HepG2 (cell line): ENCODE data around the gene GSK3A. TPM values are rescaled to one million over a fixed set of nuclear protein-coding genes. Genes with fewer than 3 reads are reported as not detected.

Experiments used
- ATAC-seq: fragments of 200-7000 bp; cut with Tn5 transposase; 3 replicates; pipeline ENCODE4 v1.9.1; 2020; ENCODE audit warnings: mild to moderate bottlenecking, moderate library complexity
- BruUV-seq: library from RNA; stranded (reverse); fragments of 400-500 nt; replicated peaks from 2 replicates; lab custom pipeline; 2021; lab: Mats Ljungman, UMichigan
- CTCF ChIA-PET: fragments of 300-600 bp; formaldehyde crosslinking; extraction: SDS; loops from one replicate; lab custom pipeline; 2021; ENCODE audit warnings: low total read pairs, inconsistent platforms, low intra/inter-chr PET ratio; lab: Yijun Ruan, JAX
- POLR2A ChIA-PET: fragments of 350-600 bp; sonication (Branson Sonifier 250); formaldehyde crosslinking; loops from one replicate; lab custom pipeline; 2020; ENCODE audit warnings: antibody characterized with exemption, inconsistent platforms; lab: Yijun Ruan, JAX
- DNase-seq: peaks from one replicate; pipeline ENCODE4 v3.0.0-alpha.2; 2015; ENCODE audit warnings: low spot score
- FAIRE-seq: peaks from 3 replicates; lab custom pipeline; 2011; peaks lifted over from hg19 to GRCh38; lab: Jason Lieb, UNC
- H2AFZ ChIP-seq: one replicate; pipeline ENCODE4 v1.6.1; 2011; ENCODE audit warnings: low read length, inconsistent platforms
- H3K27ac ChIP-seq: fragments of 300-600 bp; 3 replicates; pipeline ENCODE4 v1.8.0; 2011; ENCODE audit warnings: mixed run types, mild to moderate bottlenecking, mixed read lengths, low read length, inconsistent platforms; ENCODE audit not compliant: insufficient read depth; ENCODE audit errors: extremely low read length
- H3K27me3 ChIP-seq, 2 experiments: fragments of 200-600 bp in 1 of 2; 2 replicates in 1 of 2; 3 replicates in 1 of 2; pipeline versions ENCODE4 v1.6.0 to v1.8.0; 2011; ENCODE audit warnings: low read length in 2 of 2, mild to moderate bottlenecking in 2 of 2, moderate library complexity in 2 of 2, inconsistent platforms in 1 of 2; ENCODE audit not compliant: insufficient read depth in 2 of 2, control insufficient read depth in 1 of 2
- H3K36me3 ChIP-seq, 2 experiments: fragments of 200-600 bp in 1 of 2; replicated peaks in 1 of 2; 2 replicates in 1 of 2; 3 replicates in 1 of 2; pipeline versions ENCODE4 v1.5.1 to v1.8.0; 2011; ENCODE audit warnings: low read length in 2 of 2, inconsistent platforms in 1 of 2; ENCODE audit not compliant: insufficient read depth in 2 of 2, control insufficient read depth in 1 of 2
- H3K4me1 ChIP-seq: 2 replicates; pipeline ENCODE4 v1.5.1; 2012; ENCODE audit warnings: low read length, inconsistent platforms; ENCODE audit not compliant: insufficient read depth
- H3K4me2 ChIP-seq: 2 replicates; pipeline ENCODE4 v1.6.0; 2011; ENCODE audit warnings: low read depth, low read length, inconsistent platforms
- H3K4me3 ChIP-seq, 3 experiments: fragments of 200-600 bp in 1 of 3; sonication (generic), shearing (Covaris generic) in 1 of 3; replicated peaks in 1 of 3; 2 replicates each; pipeline ENCODE4 v1.5.1; 2011 to 2016; ENCODE audit warnings: low read length in 3 of 3, inconsistent platforms in 2 of 3, low read depth in 2 of 3, mild to moderate bottlenecking in 2 of 3, control low read depth in 1 of 3, mixed read lengths in 1 of 3; ENCODE audit not compliant: insufficient read depth in 1 of 3
- H3K79me2 ChIP-seq: one replicate; pipeline ENCODE4 v1.6.1; 2011; ENCODE audit warnings: low read length, inconsistent platforms; ENCODE audit not compliant: insufficient read depth
- H3K9ac ChIP-seq: 2 replicates; pipeline ENCODE4 v1.6.0; 2011; ENCODE audit warnings: mild to moderate bottlenecking, low read depth, low read length, inconsistent platforms; ENCODE audit not compliant: insufficient read depth
- H3K9me3 ChIP-seq: 2 replicates; pipeline ENCODE4 v1.5.1; 2012; ENCODE audit warnings: mild to moderate bottlenecking, low read length
- H4K20me1 ChIP-seq: 2 replicates; pipeline ENCODE4 v1.6.0; 2011; ENCODE audit warnings: inconsistent platforms, mild to moderate bottlenecking, low read length, moderate library complexity; ENCODE audit not compliant: insufficient read depth
- ADNP ChIP-seq: sonication (generic); formaldehyde crosslinking; IDR thresholded peaks from 2 replicates; pipeline ENCODE4 v1.4.0; 2020; ENCODE audit warnings: missing genetic modification reagents
- FOXO4 ChIP-seq: sonication (generic); formaldehyde crosslinking; conservative IDR thresholded peaks from 2 replicates; pipeline ENCODE4 v1.8.1; 2023; ENCODE audit warnings: missing genetic modification reagents
- HMGA1 ChIP-seq: sonication (generic); formaldehyde crosslinking; conservative IDR thresholded peaks from 2 replicates; pipeline ENCODE4 v1.4.0; 2020; ENCODE audit warnings: missing genetic modification reagents
- HOXA7 ChIP-seq: sonication (generic); formaldehyde crosslinking; IDR thresholded peaks from 2 replicates; pipeline ENCODE4 v1.8.1; 2022; ENCODE audit warnings: mild to moderate bottlenecking, missing genetic modification reagents, moderate library complexity
- HOXD1 ChIP-seq: sonication (generic); formaldehyde crosslinking; IDR thresholded peaks from 2 replicates; pipeline ENCODE4 v1.5.0; 2020; ENCODE audit warnings: missing genetic modification reagents
- MZF1 ChIP-seq: sonication (generic); formaldehyde crosslinking; IDR thresholded peaks from 2 replicates; pipeline ENCODE4 v1.8.1; 2023; ENCODE audit warnings: mild to moderate bottlenecking, missing genetic modification reagents, borderline replicate concordance
- RELA ChIP-seq: sonication (generic); formaldehyde crosslinking; IDR thresholded peaks from 2 replicates; pipeline ENCODE4 v1.4.0; 2020; ENCODE audit warnings: missing genetic modification reagents
- SIN3B ChIP-seq: fragments of 150-350 bp; IDR thresholded peaks from 2 replicates; pipeline ENCODE4 v1.6.1; 2014; ENCODE audit warnings: low read length
- ZBTB3 ChIP-seq: sonication (generic); formaldehyde crosslinking; IDR thresholded peaks from 2 replicates; pipeline ENCODE4 v1.4.0; 2020; ENCODE audit warnings: low read depth, mild to moderate bottlenecking, moderate library complexity, missing genetic modification reagents, borderline replicate concordance
- ZNF20 ChIP-seq: sonication (generic); formaldehyde crosslinking; IDR thresholded peaks from 2 replicates; pipeline ENCODE4 v1.4.0; 2020; ENCODE audit warnings: mild to moderate bottlenecking, moderate library complexity, missing genetic modification reagents
- ZNF512 ChIP-seq: sonication (generic); formaldehyde crosslinking; IDR thresholded peaks from 2 replicates; pipeline ENCODE4 v1.4.0; 2020; ENCODE audit warnings: mild to moderate bottlenecking, missing genetic modification reagents
- ZNF572 ChIP-seq: sonication (generic); formaldehyde crosslinking; IDR thresholded peaks from 2 replicates; pipeline ENCODE4 v1.5.1; 2020; ENCODE audit warnings: mild to moderate bottlenecking, missing genetic modification reagents
- ZSCAN20 ChIP-seq: sonication (generic); formaldehyde crosslinking; IDR thresholded peaks from 2 replicates; pipeline ENCODE4 v1.4.0; 2020; ENCODE audit warnings: missing genetic modification reagents, mild to moderate bottlenecking, borderline replicate concordance
- WGBS: methylation state at CpG from one replicate; pipeline ENCODE4 v1.1.6; 2017; ENCODE audit warnings: low lambda C conversion rate; 5-methylcytosine and 5-hydroxymethylcytosine counted together
- in situ Hi-C: cut with HindIII; loops from 2 replicates; pipeline ENCODE4 v1.10.0; 2017; ENCODE audit warnings: low pct_unique_long_range_greater_than_20kb; ENCODE audit not compliant: extremely low pct_ligation_motif_present
- intact Hi-C: fragments of 100-400 bp; cut with micrococcal nuclease; formaldehyde crosslinking; loops from one replicate; pipeline ENCODE4 v1.10.0; 2022; ENCODE audit not compliant: unreplicated experiment
- polyA plus RNA-seq, 8 experiments: library from polyadenylated mRNA; depleted of rRNA in 3 of 8; stranded (reverse) in 7 of 8; unstranded in 1 of 8; fragments of >200 nt; fragmentation: Illumina TruSeq in 4 of 8; extraction: Trizol in 4 of 8; gene quantifications; 2 replicates each; pipeline versions ENCODE4 v1.2.1 to v1.2.3, GENCODE V29; 2011 to 2016; ENCODE audit warnings: low read depth in 4 of 8, missing spikeins in 1 of 8, mixed read lengths in 1 of 8; ENCODE audit not compliant: insufficient read depth in 1 of 8
- total RNA-seq, 5 experiments: library from RNA; depleted of rRNA; stranded (reverse); fragments of >200 nt; fragmentation: Illumina TruSeq; extraction: Trizol; gene quantifications; 2 replicates each; pipeline ENCODE4 v1.2.3, GENCODE V29; 2016; ENCODE audit warnings: low read depth in 1 of 5

GSK3A gene
- total and polyA plus RNA-seq, 2 of the 13 experiments (the other 11 are each of a cell fraction or from before 2014, with no cell fraction given) = 16.9 to 52.5 TPM

GRCh38 chr19:42191330-42191729 is 51.1 kb downstream of the GSK3A start:
- peaks cover 5 to 19% of the 10 kb centered on the region in 2 experiments; a peak in 3 of 5 replicates for H3K27me3 ChIP-seq
- FAIRE-seq (no peak), DNase-seq (no peak), ATAC-seq (no peak)
- in situ Hi-C loops (no loop called here), intact Hi-C loops (no loop called here)
- H4K20me1 ChIP-seq = no peaks in the 10 kb centered on the region
- no peak overlapping the region for H2AFZ ChIP-seq
- H3K79me2 ChIP-seq = no peaks in the 10 kb centered on the region
- no TSS peak for BruUV-seq
- 41% methylated on average over 1 of the region's 1 CpG for WGBS
- TF ChIP-seq ZNF20 (CRISPR knock-in tag) (no peak), MZF1 (CRISPR knock-in tag) (no peak)
- H3K36me3 ChIP-seq = no peaks in the 10 kb centered on the region
- H3K9ac ChIP-seq = no peak overlapping the region
- ChIA-PET POLR2A (interaction anchor here (1.2 kb wide), 1 partner anchor 25 kb away, joined by 3 read pairs; no protein-coding TSS in a partner anchor), CTCF (no interaction called here)
- no peak overlapping the region for H3K4me3 ChIP-seq
- peaks cover 9% of the 10 kb centered on the region; the same call in 1 of the 2 replicates for H3K4me1 ChIP-seq
- no peak overlapping the region for H3K27ac ChIP-seq
- no peak overlapping the region for H3K4me2 ChIP-seq
- H3K9me3 ChIP-seq = peaks cover 4% of the 10 kb centered on the region; the same call in 1 of the 2 replicates

GRCh38 chr19:42189133-42189532 is 53.3 kb downstream of the GSK3A start:
- POLR2A ChIA-PET = no interaction called here
- Histone ChIP-seq H4K20me1 (no peaks in the 10 kb centered on the region), H3K4me3 (no peak overlapping the region), H2AFZ (no peak overlapping the region), H3K27me3 (peaks cover 5 to 30% of the 10 kb centered on the region in 2 experiments; a peak in 4 of 5 replicates), H3K9me3 (peaks cover 4% of the 10 kb centered on the region; the same call in 1 of the 2 replicates), H3K4me1 (peaks cover 9% of the 10 kb centered on the region; the same call in 1 of the 2 replicates), H3K4me2 (no peak overlapping the region), H3K27ac (no peak overlapping the region), H3K36me3 (no peaks in the 10 kb centered on the region), H3K79me2 (no peaks in the 10 kb centered on the region), H3K9ac (no peak overlapping the region)
- WGBS = 40% methylated on average over 3 of the region's 3 CpGs
- intact Hi-C loops = no loop called here
- in situ Hi-C loops = loop anchor here (5.0 kb wide), 1 partner anchor 57 kb away; the partner anchor contains the start of gene POU2F2
- CTCF ChIA-PET = no interaction called here
- TF ChIP-seq FOXO4 (no peak), HMGA1 (CRISPR knock-in tag) (no peak), RELA (no peak), HOXA7 (no peak), ZNF512 (CRISPR knock-in tag) (no peak), HOXD1 (CRISPR knock-in tag) (no peak), ZNF572 (no peak), ZBTB3 (CRISPR knock-in tag) (no peak), ADNP (CRISPR knock-in tag) (no peak), ZSCAN20 (CRISPR knock-in tag) (no peak), SIN3B (no peak)
- FAIRE-seq = no peak
- DNase-seq = no peak
- BruUV-seq = no TSS peak
- ATAC-seq = no peak
